ENCODE data around the gene FADS2.

DNA sequence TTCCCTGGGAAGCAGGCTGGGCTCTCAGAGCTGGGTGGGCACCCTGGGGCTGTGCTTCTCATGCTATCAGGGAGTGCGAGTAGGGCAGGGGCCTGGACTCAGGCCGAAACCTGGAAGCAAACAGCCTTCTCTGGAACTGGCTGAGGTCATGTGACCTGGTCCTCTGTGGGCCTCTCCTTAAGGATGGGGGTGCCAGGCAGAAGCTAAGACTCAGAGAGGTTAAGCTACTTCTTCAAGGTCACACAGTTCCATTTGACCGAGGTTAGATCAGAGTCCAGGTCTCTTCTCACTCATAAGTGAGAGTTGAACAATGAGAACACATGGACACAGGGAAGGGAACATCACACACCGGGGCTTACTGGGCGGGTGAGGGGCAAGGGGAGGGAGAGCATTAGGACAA, 55.8 kb downstream of the FADS2 start:
- TF ChIP-seq, protein P1, sequence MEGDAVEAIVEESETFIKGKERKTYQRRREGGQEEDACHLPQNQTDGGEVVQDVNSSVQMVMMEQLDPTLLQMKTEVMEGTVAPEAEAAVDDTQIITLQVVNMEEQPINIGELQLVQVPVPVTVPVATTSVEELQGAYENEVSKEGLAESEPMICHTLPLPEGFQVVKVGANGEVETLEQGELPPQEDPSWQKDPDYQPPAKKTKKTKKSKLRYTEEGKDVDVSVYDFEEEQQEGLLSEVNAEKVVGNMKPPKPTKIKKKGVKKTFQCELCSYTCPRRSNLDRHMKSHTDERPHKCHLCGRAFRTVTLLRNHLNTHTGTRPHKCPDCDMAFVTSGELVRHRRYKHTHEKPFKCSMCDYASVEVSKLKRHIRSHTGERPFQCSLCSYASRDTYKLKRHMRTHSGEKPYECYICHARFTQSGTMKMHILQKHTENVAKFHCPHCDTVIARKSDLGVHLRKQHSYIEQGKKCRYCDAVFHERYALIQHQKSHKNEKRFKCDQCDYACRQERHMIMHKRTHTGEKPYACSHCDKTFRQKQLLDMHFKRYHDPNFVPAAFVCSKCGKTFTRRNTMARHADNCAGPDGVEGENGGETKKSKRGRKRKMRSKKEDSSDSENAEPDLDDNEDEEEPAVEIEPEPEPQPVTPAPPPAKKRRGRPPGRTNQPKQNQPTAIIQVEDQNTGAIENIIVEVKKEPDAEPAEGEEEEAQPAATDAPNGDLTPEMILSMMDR (IDR thresholded peaks at IDR 0.05): no peak
- TF ChIP-seq EP300 (IDR thresholded peaks at IDR 0.05): no peak
